ENCODE measurements around the gene ABCA9.

Gene ABCA9

GRCh38 chr17:68941761-68942160, 119.0 kb downstream of the ABCA9 start:
- Histone ChIP-seq H3K36me3 (no peaks in the 10 kb centered on the region), H3K4me3 (ENCODE audit: low read depth, low read length) (no peak overlapping the region), H3K9me3 (no peaks in the 10 kb centered on the region; the same call in 1 of the 2 replicates), H3K27me3 (peaks cover 5% of the 10 kb centered on the region; the same call in 1 of the 2 replicates), H3K4me1 (no peaks in the 10 kb centered on the region)
- no peak for TF ChIP-seq CTCF (IDR thresholded peaks at IDR 0.05; ENCODE audit: low read depth, low read length)
- DNase-seq: no peak

DNA sequence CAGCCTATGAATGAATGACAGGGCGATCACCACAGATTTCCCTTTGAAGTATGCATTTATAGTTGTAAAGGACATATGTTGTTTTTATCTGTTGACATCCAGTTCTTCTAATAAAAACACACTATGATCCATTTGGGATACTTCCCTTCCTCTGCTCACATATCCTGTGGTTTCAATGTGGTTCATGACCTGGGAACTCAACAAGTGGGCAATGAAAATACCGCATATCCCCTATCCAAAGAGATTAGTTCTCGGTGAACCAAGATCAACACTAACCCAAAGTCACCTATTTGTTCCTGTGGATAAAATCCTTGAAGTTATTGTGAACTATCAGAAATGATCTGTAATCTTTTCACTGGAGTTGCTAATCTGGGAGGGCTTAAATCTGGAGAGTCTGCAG, 121.5 kb downstream of the ABCA9 start:
- Histone ChIP-seq H3K4me1 (no peaks in the 10 kb centered on the region), H3K9me3 (no peaks in the 10 kb centered on the region; the same call in 1 of the 2 replicates), H3K36me3 (no peaks in the 10 kb centered on the region), H3K27me3 (peaks cover 5% of the 10 kb centered on the region; the same call in 1 of the 2 replicates), H3K4me3 (ENCODE audit: low read depth, low read length) (no peak overlapping the region)
- no peak for TF ChIP-seq CTCF (IDR thresholded peaks at IDR 0.05; ENCODE audit: low read depth, low read length)
- no peak for DNase-seq

DNA sequence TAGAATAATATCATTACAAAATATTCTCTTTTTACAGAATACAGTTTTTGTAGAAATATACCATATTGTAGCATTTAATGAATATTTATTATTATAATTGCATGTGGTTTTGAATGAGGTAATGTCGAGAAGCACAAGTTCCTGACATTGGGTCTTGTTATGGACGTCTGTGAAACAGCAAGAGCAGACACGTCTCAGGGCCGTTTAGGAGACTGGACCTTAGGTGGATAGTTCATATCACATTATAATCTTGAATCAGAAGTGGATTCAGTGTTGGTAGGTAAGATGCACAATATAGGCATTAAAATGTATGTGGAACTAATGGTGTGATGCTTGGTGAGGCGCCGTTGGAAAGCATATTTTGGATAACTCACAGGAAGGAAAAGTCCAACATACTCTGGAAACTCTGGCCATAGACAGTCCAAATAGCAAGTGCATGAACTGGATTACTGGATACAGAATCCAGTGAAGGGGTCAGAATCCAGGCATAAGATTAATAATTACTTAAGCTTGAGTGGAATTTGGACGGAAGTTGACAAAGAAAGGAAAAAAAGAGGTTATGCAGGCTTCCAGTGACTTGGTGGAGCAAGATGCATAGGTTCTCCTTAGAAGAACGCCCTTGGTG, 122.7 kb downstream of the ABCA9 start:
- Histone ChIP-seq H3K4me1 (no peaks in the 10 kb centered on the region), H3K36me3 (no peaks in the 10 kb centered on the region), H3K27me3 (peaks cover 5% of the 10 kb centered on the region; the same call in 1 of the 2 replicates), H3K9me3 (no peaks in the 10 kb centered on the region), H3K4me3 (ENCODE audit: low read depth, low read length) (no peak overlapping the region)
- no peak for DNase-seq
- no peak for TF ChIP-seq CTCF (IDR thresholded peaks at IDR 0.05; ENCODE audit: low read depth, low read length)

- H3K4me1 ChIP-seq: no peaks in the 10 kb centered on the region
- TF ChIP-seq CTCF (IDR thresholded peaks at IDR 0.05; ENCODE audit: low read depth, low read length): no peak
- no peaks in the 10 kb centered on the region for H3K9me3 ChIP-seq
- H3K27me3 ChIP-seq: no peaks in the 10 kb centered on the region; the same call in 1 of the 2 replicates
- no peak for DNase-seq
- H3K4me3 ChIP-seq (ENCODE audit: low read depth, low read length): no peak overlapping the region
- H3K36me3 ChIP-seq: no peaks in the 10 kb centered on the region
Observed at GRCh38 chr17:68927516-68927915, 133.2 kb downstream of the ABCA9 start.

DNA sequence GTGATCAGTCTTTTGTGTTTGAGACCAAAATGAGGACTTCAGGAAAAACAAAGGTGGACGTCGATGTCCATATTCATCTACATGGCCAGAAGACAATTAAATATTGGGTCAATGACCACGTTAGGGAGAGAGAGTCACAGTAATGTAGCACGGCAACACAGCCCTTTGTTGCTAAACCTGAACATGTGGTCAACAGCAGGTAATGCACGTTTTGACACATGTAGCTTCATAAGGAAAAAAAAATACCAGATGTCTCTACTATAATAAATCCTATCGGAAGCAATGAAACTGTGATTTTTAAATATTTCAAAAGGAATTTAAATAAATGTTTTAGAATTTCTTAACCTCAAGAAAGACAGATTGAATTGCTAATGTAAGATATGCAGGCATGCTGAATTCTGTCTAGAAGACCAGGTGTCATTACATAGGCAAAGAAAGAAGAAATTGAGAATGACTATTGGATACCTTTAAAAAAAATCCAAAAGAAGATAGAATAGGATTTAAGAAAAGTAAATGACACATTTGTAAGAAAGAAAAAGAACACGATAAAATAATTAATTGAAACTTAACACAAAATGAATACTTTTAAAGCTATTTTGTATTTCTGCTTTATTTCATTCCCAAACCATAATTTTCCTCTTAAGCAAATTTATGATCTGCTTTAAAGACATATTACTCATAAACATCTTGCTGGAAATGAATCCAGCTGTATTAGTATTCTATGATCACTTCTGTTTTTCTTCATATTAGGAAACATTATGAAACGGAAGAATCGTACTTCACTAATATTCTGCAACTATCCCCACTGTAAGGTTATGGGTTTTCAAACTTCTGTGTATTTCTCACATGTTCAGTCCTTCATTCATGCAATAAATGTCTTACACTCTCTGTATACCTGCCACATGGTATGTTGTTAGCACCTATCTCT, 135.7 kb downstream of the ABCA9 start:
- Histone ChIP-seq H3K4me3 (ENCODE audit: low read depth, low read length) (no peak overlapping the region), H3K27me3 (no peaks in the 10 kb centered on the region; the same call in 1 of the 2 replicates), H3K36me3 (no peaks in the 10 kb centered on the region), H3K4me1 (no peaks in the 10 kb centered on the region), H3K9me3 (no peaks in the 10 kb centered on the region)
- TF ChIP-seq CTCF (IDR thresholded peaks at IDR 0.05; ENCODE audit: low read depth, low read length): no peak
- DNase-seq: no peak

Data from BE2C (cell line).